ENCODE results near the gene WIPF1. TPM values are rescaled to one million over a fixed set of nuclear protein-coding genes. Genes with fewer than 3 reads are reported as not detected.

The WIPF1 gene
- total and polyA plus RNA-seq, 7 experiments from 2014 or later: 92.3 to 514 (median 329) TPM

GRCh38 chr2:174593574-174594203, 3.9 kb downstream of the WIPF1 start:
- H3K27ac ChIP-seq (ENCODE audit: low read depth, low read length): peak overlapping the region; percentile 90
- intact Hi-C loops (cut with micrococcal nuclease): loop anchor here (1.0 to 10.0 kb wide), 12 partner anchors 10 to 629 kb away; partner anchors contain the start of genes ATF2 (in 1 of the 2), GPR155 (in 1 of the 2) and SP3 (in 1 of the 2)
- peaks cover 0 to 65% (median 35%) of the 10 kb centered on the region in 5 donors for H3K36me3 Mint-ChIP-seq
- ChIA-PET CTCF (interaction anchor here (0.8 to 21.2 kb wide), 7 partner anchors 9 to 131 kb away, joined by 3 to 223 read pairs (median 12); no protein-coding TSS in a partner anchor), POLR2A (interaction anchor here (0.7 to 22.6 kb wide), 19 partner anchors 5 to 629 kb away, joined by 3 to 277 read pairs (median 4); partner anchors contain the start of genes ATF2 and WIPF1)
- ATAC-seq (peak; percentile 87), DNase-seq (peak in 8 of 9 donors; percentile 53 to 92 (median 90))
- H3K4me1 ChIP-seq (ENCODE audit: control insufficient read depth in 2 of 2, insufficient read depth in 2 of 2, low read length in 2 of 2): peaks cover 42 to 44% of the 10 kb centered on the region in 2 donors
- peaks cover 47 to 69% (median 59%) of the 10 kb centered on the region in 7 donors for H3K4me1 Mint-ChIP-seq
- H3K4me3 ChIP-seq (ENCODE audit: low read length): peak overlapping the region; percentile 59
- H3K27ac Mint-ChIP-seq: peak overlapping the region; percentile 90 to 99 (median 97)
- no peaks in the 10 kb centered on the region for H3K27me3 Mint-ChIP-seq
- peak overlapping the region; percentile 87 to 100 (median 92) for H3K4me3 Mint-ChIP-seq
- no peaks in the 10 kb centered on the region for H3K27me3 ChIP-seq (ENCODE audit: control insufficient read depth in 2 of 2, insufficient read depth in 2 of 2, low read length in 2 of 2)
- H3K36me3 ChIP-seq (ENCODE audit: control insufficient read depth in 2 of 3, insufficient read depth in 3 of 3, low read length in 3 of 3): peaks cover 0 to 13% (median 6%) of the 10 kb centered on the region in 3 experiments
- H3K9me3 ChIP-seq (ENCODE audit: control insufficient read depth in 2 of 3, low read length in 3 of 3): no peaks in the 10 kb centered on the region
- H3K9me3 Mint-ChIP-seq: peaks cover 0 to 5% (median 0%) of the 10 kb centered on the region in 11 donors

- peaks cover 0 to 16% (median 6%) of the 10 kb centered on the region in 3 experiments for H3K36me3 ChIP-seq (ENCODE audit: control insufficient read depth in 2 of 3, insufficient read depth in 3 of 3, low read length in 3 of 3)
- intact Hi-C loops (cut with micrococcal nuclease): loop anchor here (1.0 to 10.0 kb wide), 12 partner anchors 10 to 628 kb away; partner anchors contain the start of genes ATF2 (in 1 of the 2), GPR155 (in 1 of the 2) and SP3 (in 1 of the 2)
- no peaks in the 10 kb centered on the region for H3K27me3 Mint-ChIP-seq
- H3K9me3 ChIP-seq (ENCODE audit: control insufficient read depth in 2 of 3, low read length in 3 of 3): no peaks in the 10 kb centered on the region
- ChIA-PET POLR2A (interaction anchor here (0.9 to 22.6 kb wide), 10 partner anchors 6 to 575 kb away, joined by 3 to 277 read pairs (median 6); partner anchors contain the start of genes ATF2 and WIPF1), CTCF (interaction anchor here (0.8 to 21.2 kb wide), 7 partner anchors 10 to 130 kb away, joined by 3 to 223 read pairs (median 12); no protein-coding TSS in a partner anchor)
- H3K27ac Mint-ChIP-seq: peak overlapping the region; percentile 90 to 99 (median 97)
- ATAC-seq: no peak
- H3K9me3 Mint-ChIP-seq: peaks cover 0 to 5% (median 0%) of the 10 kb centered on the region in 11 donors
- peak overlapping the region; percentile 87 to 100 (median 92) for H3K4me3 Mint-ChIP-seq
- peaks cover 42 to 44% of the 10 kb centered on the region in 2 donors for H3K4me1 ChIP-seq (ENCODE audit: control insufficient read depth in 2 of 2, insufficient read depth in 2 of 2, low read length in 2 of 2)
- peak overlapping the region; percentile 59 for H3K4me3 ChIP-seq (ENCODE audit: low read length)
- no peak for DNase-seq
- H3K4me1 Mint-ChIP-seq: peaks cover 48 to 69% (median 59%) of the 10 kb centered on the region in 7 donors
- H3K36me3 Mint-ChIP-seq: peaks cover 0 to 71% (median 40%) of the 10 kb centered on the region in 5 donors
- H3K27me3 ChIP-seq (ENCODE audit: control insufficient read depth in 2 of 2, insufficient read depth in 2 of 2, low read length in 2 of 2): no peaks in the 10 kb centered on the region
- peak overlapping the region; percentile 90 for H3K27ac ChIP-seq (ENCODE audit: low read depth, low read length)
Measured at GRCh38 chr2:174593041-174593440, 4.6 kb downstream of the WIPF1 start.

- Histone ChIP-seq H3K4me3 (ENCODE audit: low read length) (peak overlapping the region; percentile 44), H3K27me3 (ENCODE audit: control insufficient read depth in 2 of 2, insufficient read depth in 2 of 2, low read length in 2 of 2) (no peaks in the 10 kb centered on the region), H3K4me1 (ENCODE audit: control insufficient read depth in 2 of 2, insufficient read depth in 2 of 2, low read length in 2 of 2) (peaks cover 51 to 54% of the 10 kb centered on the region in 2 donors), H3K9me3 (ENCODE audit: control insufficient read depth in 2 of 3, low read length in 3 of 3) (no peaks in the 10 kb centered on the region), H3K36me3 (ENCODE audit: control insufficient read depth in 2 of 3, insufficient read depth in 3 of 3, low read length in 3 of 3) (peaks cover 0 to 20% (median 6%) of the 10 kb centered on the region in 3 experiments), H3K27ac (ENCODE audit: low read depth, low read length) (peak overlapping the region; percentile 90)
- intact Hi-C loops (cut with micrococcal nuclease): loop anchor here (2.0 to 10.0 kb wide), 3 partner anchors 17 to 627 kb away; partner anchors contain the start of genes ATF2 (in 1 of the 2) and SP3 (in 1 of the 2)
- DNase-seq (no peak), ATAC-seq (no peak)
- Mint-ChIP-seq H3K36me3 (peaks cover 0 to 68% (median 41%) of the 10 kb centered on the region in 5 donors), H3K4me3 (peak overlapping the region; percentile 63 to 91 (median 81)), H3K27ac (peak overlapping the region; percentile 88 to 99 (median 97)), H3K9me3 (peaks cover 0 to 5% (median 0%) of the 10 kb centered on the region in 11 donors), H3K4me1 (peaks cover 55 to 77% (median 68%) of the 10 kb centered on the region in 7 donors), H3K27me3 (no peaks in the 10 kb centered on the region)
- POLR2A ChIA-PET: interaction anchor here (0.7 to 22.6 kb wide), 9 partner anchors 7 to 98 kb away, joined by 3 to 277 read pairs (median 4); partner anchors contain the start of gene WIPF1
- CTCF ChIA-PET: interaction anchor here (0.7 to 21.2 kb wide), 6 partner anchors 11 to 129 kb away, joined by 3 to 223 read pairs (median 5); no protein-coding TSS in a partner anchor
Measured at GRCh38 chr2:174591740-174592139, 5.9 kb downstream of the WIPF1 start.

GRCh38 chr2:174590928-174591648, 6.5 kb downstream of the WIPF1 start:
- peaks cover 59 to 83% (median 75%) of the 10 kb centered on the region in 7 donors for H3K4me1 Mint-ChIP-seq
- H3K4me3 ChIP-seq (ENCODE audit: low read length): peak overlapping the region; percentile 44
- peak overlapping the region; percentile 88 to 99 (median 97) for H3K27ac Mint-ChIP-seq
- H3K4me3 Mint-ChIP-seq: peak overlapping the region; percentile 75 to 91 (median 81)
- peaks cover 0 to 64% (median 40%) of the 10 kb centered on the region in 5 donors for H3K36me3 Mint-ChIP-seq
- DNase-seq (no peak), ATAC-seq (no peak)
- no peaks in the 10 kb centered on the region for H3K27me3 Mint-ChIP-seq
- peaks cover 0 to 20% (median 6%) of the 10 kb centered on the region in 3 experiments for H3K36me3 ChIP-seq (ENCODE audit: control insufficient read depth in 2 of 3, insufficient read depth in 3 of 3, low read length in 3 of 3)
- intact Hi-C loops (cut with micrococcal nuclease): loop anchor here (10.0 kb wide), 2 partner anchors 574 to 626 kb away; partner anchors contain the start of genes ATF2 (in 1 of the 2) and SP3 (in 1 of the 2)
- H3K9me3 ChIP-seq (ENCODE audit: control insufficient read depth in 2 of 3, low read length in 3 of 3): no peaks in the 10 kb centered on the region
- ChIA-PET CTCF (interaction anchor here (0.6 to 21.2 kb wide), 7 partner anchors 12 to 128 kb away, joined by 3 to 223 read pairs (median 4); no protein-coding TSS in a partner anchor), POLR2A (interaction anchor here (0.7 to 22.6 kb wide), 8 partner anchors 8 to 98 kb away, joined by 3 to 277 read pairs (median 3); partner anchors contain the start of gene WIPF1)
- H3K9me3 Mint-ChIP-seq: peaks cover 0 to 5% (median 0%) of the 10 kb centered on the region in 11 donors
- peaks cover 56 to 61% of the 10 kb centered on the region in 2 donors for H3K4me1 ChIP-seq (ENCODE audit: control insufficient read depth in 2 of 2, insufficient read depth in 2 of 2, low read length in 2 of 2)
- H3K27ac ChIP-seq (ENCODE audit: low read depth, low read length): peak overlapping the region; percentile 90
- no peaks in the 10 kb centered on the region for H3K27me3 ChIP-seq (ENCODE audit: control insufficient read depth in 2 of 2, insufficient read depth in 2 of 2, low read length in 2 of 2)

- Histone ChIP-seq H3K27me3 (ENCODE audit: control insufficient read depth in 2 of 2, insufficient read depth in 2 of 2, low read length in 2 of 2) (no peaks in the 10 kb centered on the region), H3K9me3 (ENCODE audit: control insufficient read depth in 2 of 3, low read length in 3 of 3) (no peaks in the 10 kb centered on the region), H3K4me1 (ENCODE audit: control insufficient read depth in 2 of 2, insufficient read depth in 2 of 2, low read length in 2 of 2) (peaks cover 63 to 68% of the 10 kb centered on the region in 2 donors), H3K27ac (ENCODE audit: low read depth, low read length) (peak overlapping the region; percentile 90), H3K4me3 (ENCODE audit: low read length) (peak overlapping the region; percentile 44), H3K36me3 (ENCODE audit: control insufficient read depth in 2 of 3, insufficient read depth in 3 of 3, low read length in 3 of 3) (peaks cover 5 to 26% (median 6%) of the 10 kb centered on the region in 3 experiments)
- Mint-ChIP-seq H3K27ac (peak overlapping the region; percentile 81 to 99 (median 97)), H3K9me3 (peaks cover 0 to 5% (median 0%) of the 10 kb centered on the region in 11 donors), H3K4me1 (peaks cover 63 to 91% (median 82%) of the 10 kb centered on the region in 7 donors), H3K27me3 (no peaks in the 10 kb centered on the region), H3K4me3 (peak overlapping the region; percentile 48 to 91 (median 80)), H3K36me3 (peaks cover 0 to 59% (median 38%) of the 10 kb centered on the region in 5 donors)
- ChIA-PET CTCF (interaction anchor here (0.6 to 21.2 kb wide), 3 partner anchors 12 to 97 kb away, joined by 3 to 223 read pairs (median 9); no protein-coding TSS in a partner anchor), POLR2A (interaction anchor here (0.7 to 22.6 kb wide), 3 partner anchors 9 to 26 kb away, joined by 3 to 277 read pairs (median 3); partner anchors contain the start of gene WIPF1)
- DNase-seq (no peak), ATAC-seq (no peak)
- intact Hi-C loops (cut with micrococcal nuclease): loop anchor here (10.0 kb wide), 2 partner anchors 574 to 626 kb away; partner anchors contain the start of genes ATF2 (in 1 of the 2) and SP3 (in 1 of the 2)
Measured at GRCh38 chr2:174590346-174590745, 7.3 kb downstream of the WIPF1 start.
